Suppressor macrophage (primary cell): Measurements from ENCODE around the gene HIVEP1.
"Not testable (repeated sequence)": the region's sequence is repeated elsewhere in the genome, so short reads cannot be mapped to it uniquely, and the experiment has no call there.

Source experiments
- DNase-seq, 4 experiments: peaks; one replicate each; pipeline ENCODE4 v3.0.0-alpha.2; 2020 to 2022

Gene HIVEP1

GRCh38 chr6:12090714-12091113 is 78.6 kb downstream of the HIVEP1 start:
- DNase-seq, result peak in 3 of 4 experiments; percentile 9 to 40 (median 30)

- no peak for DNase-seq
These were observed 80.7 kb downstream of the HIVEP1 start for GRCh38 chr6:12092762-12093161.

- no peak for DNase-seq
These were observed 82.6 kb downstream of the HIVEP1 start for GRCh38 chr6:12094689-12095088.

- peak in 3 of 4 experiments; percentile 8 to 28 (median 12) for DNase-seq
These were observed 84.2 kb downstream of the HIVEP1 start for GRCh38 chr6:12096342-12096741.

GRCh38 chr6:12097791-12098190 is 85.7 kb downstream of the HIVEP1 start:
- no peak for DNase-seq

GRCh38 chr6:12099623-12100338 is 87.7 kb downstream of the HIVEP1 start:
- no peak for DNase-seq

GRCh38 chr6:12101048-12101447 is 88.9 kb downstream of the HIVEP1 start:
- DNase-seq, result no peak

GRCh38 chr6:12101653-12102312 is 89.7 kb downstream of the HIVEP1 start:
- no peak for DNase-seq

- DNase-seq, result no peak
These were observed 90.2 kb downstream of the HIVEP1 start for GRCh38 chr6:12102350-12102749.

GRCh38 chr6:12103158-12103557 is 91.0 kb downstream of the HIVEP1 start:
- no peak for DNase-seq

- no peak for DNase-seq
These were observed 93.2 kb downstream of the HIVEP1 start for GRCh38 chr6:12105271-12105670.

- not testable (repeated sequence) for DNase-seq
These were observed 96.3 kb downstream of the HIVEP1 start for GRCh38 chr6:12108376-12108775.

GRCh38 chr6:12110523-12111362 is 98.6 kb downstream of the HIVEP1 start:
- no peak for DNase-seq

GRCh38 chr6:12111363-12111670 is 99.2 kb downstream of the HIVEP1 start:
- DNase-seq, result no peak

GRCh38 chr6:12112540-12113189 is 100.6 kb downstream of the HIVEP1 start:
- no peak for DNase-seq

GRCh38 chr6:12113190-12113577 is 101.1 kb downstream of the HIVEP1 start:
- DNase-seq, result peak in 2 of 4 experiments; percentile 32

GRCh38 chr6:12114055-12114503 is 102.0 kb downstream of the HIVEP1 start:
- DNase-seq, result peak in 1 of 4 experiments; percentile 9

- no peak for DNase-seq
These were observed 102.9 kb downstream of the HIVEP1 start for GRCh38 chr6:12115001-12115400.

- no peak for DNase-seq
These were observed 103.4 kb downstream of the HIVEP1 start for GRCh38 chr6:12115492-12115891.

GRCh38 chr6:12116264-12116800 is 104.2 kb downstream of the HIVEP1 start:
- DNase-seq, result no peak

GRCh38 chr6:12116978-12117377 is 104.9 kb downstream of the HIVEP1 start:
- no peak for DNase-seq

- DNase-seq, result no peak
These were observed 106.5 kb downstream of the HIVEP1 start for GRCh38 chr6:12118607-12119006.
